ENCODE data around the gene PXDC1. TPM values are rescaled to one million over a fixed set of nuclear protein-coding genes. Genes with fewer than 3 reads are reported as not detected.
A peak's percentile ranks its signal among the peaks of the same experiment; 100 is the strongest.

Gene PXDC1
- total RNA-seq, 5 donors from 2014 or later (not counting 1 experiment from before 2014, with no cell fraction given), result 0.30 to 1.2 (median 0.41) TPM

DNA sequence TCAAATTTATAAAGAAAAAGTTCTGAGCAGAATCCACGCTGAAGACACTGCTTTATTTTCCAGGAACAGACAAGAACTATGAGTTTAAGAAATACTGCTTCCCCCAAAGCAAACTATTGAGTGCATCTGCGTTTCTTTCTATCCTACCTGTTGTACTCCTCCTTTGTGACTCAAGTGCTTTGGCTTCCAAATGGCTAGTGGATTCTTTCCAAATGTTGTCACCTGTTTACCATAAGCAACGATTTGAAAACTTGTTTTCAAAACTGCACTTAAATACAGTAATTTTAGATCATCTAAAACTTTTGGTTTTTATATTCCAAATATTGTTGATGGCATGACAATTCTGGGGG lies 9.5 kb downstream of the PXDC1 start:
- Histone ChIP-seq H3K27ac (ENCODE audit: low read length) (no peak overlapping the region), H3K9me3 (no peaks in the 10 kb centered on the region), H3K27me3 (replicated peaks in 1 of 2; ENCODE audit: control insufficient read depth in 2 of 2, extremely low read depth in 1 of 2, insufficient read depth in 2 of 2, low read length in 1 of 2) (peaks cover 0 to 24% of the 10 kb centered on the region in 2 experiments), H3K4me1 (ENCODE audit: control insufficient read depth in 1 of 2, extremely low read depth in 1 of 2, insufficient read depth in 2 of 2, low read length in 2 of 2) (peaks cover 0 to 11% of the 10 kb centered on the region in 2 experiments), H3K4me3 (ENCODE audit: control insufficient read depth in 1 of 2, extremely low read depth in 1 of 2, low read length in 1 of 2) (no peak overlapping the region), H3K36me3 (ENCODE audit: control insufficient read depth in 2 of 2, extremely low read depth in 1 of 2, insufficient read depth in 1 of 2, low read length in 1 of 2) (no peaks in the 10 kb centered on the region)
- peak overlapping the region in 2 of 3 donors; percentile 63 to 64 for H3K4me3 Mint-ChIP-seq
- ATAC-seq (replicated peaks in 1 of 4), result no peak
- no peaks in the 10 kb centered on the region for H3K36me3 Mint-ChIP-seq
- POLR2A ChIA-PET, result no interaction called here
- DNase-seq, result no peak
- no peak overlapping the region for H3K27ac Mint-ChIP-seq
- H3K9me3 Mint-ChIP-seq, result no peaks in the 10 kb centered on the region
- CTCF ChIA-PET, result interaction anchor here (0.5 to 1.9 kb wide), 5 partner anchors 11 to 327 kb away, joined by 3 to 13 read pairs (median 3); no protein-coding TSS in a partner anchor
- WGBS (ENCODE audit: insufficient coverage), result 62% methylated on average over 2 of the region's 3 CpGs
- H3K27me3 Mint-ChIP-seq, result peaks cover 14 to 18% of the 10 kb centered on the region in 2 donors
- H3K4me1 Mint-ChIP-seq, result peaks cover 14 to 18% (median 18%) of the 10 kb centered on the region in 3 donors

DNA sequence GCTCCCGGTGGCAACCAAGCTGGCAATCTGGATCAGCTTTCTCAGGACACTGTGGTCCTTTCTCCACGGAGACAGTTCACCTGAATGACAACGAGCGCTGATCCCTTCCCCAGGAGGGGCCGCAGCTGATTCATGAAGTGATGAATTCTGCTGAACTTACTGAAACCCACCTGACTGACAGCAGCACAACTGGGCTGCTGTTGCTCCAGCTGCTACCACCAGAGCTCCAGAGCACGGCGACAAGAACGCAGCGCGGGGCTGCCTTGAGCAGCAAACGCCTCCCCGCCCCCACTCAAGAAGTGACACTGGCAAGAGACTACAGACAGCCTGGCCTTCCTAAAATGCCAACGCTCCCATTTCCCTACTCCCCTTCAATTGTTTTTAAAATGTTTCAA lies 10.0 kb downstream of the PXDC1 start:
- ChIA-PET POLR2A (interaction anchor here in 1 of 2 donors (0.6 kb wide), 2 partner anchors 18 to 282 kb away, joined by 3 to 4 read pairs; no protein-coding TSS in a partner anchor), CTCF (interaction anchor here (0.5 to 1.9 kb wide), 7 partner anchors 10 to 327 kb away, joined by 3 to 13 read pairs (median 3); a partner anchor contains a TSS)
- Histone ChIP-seq H3K27ac (ENCODE audit: low read length) (no peak overlapping the region), H3K4me1 (ENCODE audit: control insufficient read depth in 1 of 2, extremely low read depth in 1 of 2, insufficient read depth in 2 of 2, low read length in 2 of 2) (peaks cover 0 to 11% of the 10 kb centered on the region in 2 experiments), H3K36me3 (ENCODE audit: control insufficient read depth in 2 of 2, extremely low read depth in 1 of 2, insufficient read depth in 1 of 2, low read length in 1 of 2) (no peaks in the 10 kb centered on the region), H3K27me3 (replicated peaks in 1 of 2; ENCODE audit: control insufficient read depth in 2 of 2, extremely low read depth in 1 of 2, insufficient read depth in 2 of 2, low read length in 1 of 2) (peaks cover 0 to 21% of the 10 kb centered on the region in 2 experiments), H3K4me3 (ENCODE audit: control insufficient read depth in 1 of 2, extremely low read depth in 1 of 2, low read length in 1 of 2) (no peak overlapping the region), H3K9me3 (no peaks in the 10 kb centered on the region)
- Mint-ChIP-seq H3K4me3 (no peak overlapping the region), H3K4me1 (peaks cover 14 to 18% (median 18%) of the 10 kb centered on the region in 3 donors), H3K36me3 (no peaks in the 10 kb centered on the region), H3K27ac (no peak overlapping the region), H3K9me3 (no peaks in the 10 kb centered on the region), H3K27me3 (peaks cover 14 to 19% of the 10 kb centered on the region in 2 donors)
- WGBS (ENCODE audit: insufficient coverage), result 96% methylated on average over 8 of the region's 13 CpGs
- DNase-seq (no peak), ATAC-seq (replicated peaks in 1 of 4) (no peak)

DNA sequence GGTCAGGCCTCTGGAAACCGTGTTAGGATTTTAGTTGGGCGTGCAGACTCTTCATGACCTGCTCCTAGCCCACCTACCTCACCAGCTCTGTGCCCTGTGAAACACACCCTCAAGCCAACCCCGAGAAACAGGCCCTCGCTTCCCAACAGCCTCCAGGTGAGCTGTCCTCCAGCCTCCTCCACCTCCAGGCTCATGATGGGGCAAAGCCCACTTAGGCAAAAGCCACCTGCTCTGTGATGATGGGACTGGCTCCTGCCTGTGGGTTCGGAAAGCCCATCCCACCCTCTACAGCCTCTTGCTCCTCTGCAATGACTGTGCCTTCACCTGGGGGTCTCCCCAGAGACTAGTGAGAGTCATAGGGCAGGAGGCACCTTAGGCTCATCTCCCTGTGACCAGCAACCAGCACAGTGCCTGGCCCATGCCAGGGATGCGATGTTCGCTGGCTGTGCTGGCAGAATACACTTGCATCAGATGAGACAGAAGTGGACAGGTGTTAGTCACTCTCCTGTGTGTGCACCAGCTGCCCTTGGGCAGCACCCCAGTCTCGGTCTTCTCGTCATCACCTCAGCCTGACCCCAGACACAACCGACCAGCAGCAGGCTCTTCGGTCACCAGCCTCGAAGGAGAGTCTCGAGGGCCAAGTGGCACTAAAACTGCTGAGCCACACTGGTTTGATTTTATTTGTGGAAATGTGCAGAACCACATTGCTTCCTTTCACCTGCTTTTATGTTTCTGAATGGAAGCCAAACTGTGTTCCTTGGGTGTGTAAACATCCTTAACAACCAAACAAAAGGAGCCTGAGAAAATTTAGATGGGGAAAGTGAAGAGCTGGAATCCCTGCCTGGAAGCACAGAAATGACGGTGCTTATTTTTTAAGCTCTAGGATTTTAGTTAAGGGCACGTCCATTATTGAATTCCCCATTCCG lies 10.7 kb downstream of the PXDC1 start:
- no peak for ATAC-seq (replicated peaks in 1 of 4)
- peaks cover 0 to 11% of the 10 kb centered on the region in 2 experiments for H3K4me1 ChIP-seq (ENCODE audit: control insufficient read depth in 1 of 2, extremely low read depth in 1 of 2, insufficient read depth in 2 of 2, low read length in 2 of 2)
- H3K27me3 ChIP-seq (replicated peaks in 1 of 2; ENCODE audit: control insufficient read depth in 2 of 2, extremely low read depth in 1 of 2, insufficient read depth in 2 of 2, low read length in 1 of 2), result peaks cover 0 to 21% of the 10 kb centered on the region in 2 experiments
- Mint-ChIP-seq H3K36me3 (no peaks in the 10 kb centered on the region), H3K27ac (no peak overlapping the region), H3K9me3 (no peaks in the 10 kb centered on the region), H3K4me1 (peaks cover 13 to 15% (median 13%) of the 10 kb centered on the region in 3 donors), H3K4me3 (no peak overlapping the region), H3K27me3 (peaks cover 16% of the 10 kb centered on the region in 2 donors)
- H3K27ac ChIP-seq (ENCODE audit: low read length), result no peak overlapping the region
- WGBS (ENCODE audit: insufficient coverage), result 81% methylated on average over 11 of the region's 16 CpGs
- H3K9me3 ChIP-seq, result no peaks in the 10 kb centered on the region
- DNase-seq, result no peak
- no peak overlapping the region for H3K4me3 ChIP-seq (ENCODE audit: control insufficient read depth in 1 of 2, extremely low read depth in 1 of 2, low read length in 1 of 2)
- H3K36me3 ChIP-seq (ENCODE audit: control insufficient read depth in 2 of 2, extremely low read depth in 1 of 2, insufficient read depth in 1 of 2, low read length in 1 of 2), result no peaks in the 10 kb centered on the region
- POLR2A ChIA-PET, result interaction anchor here in 1 of 2 donors (0.6 kb wide), 2 partner anchors 19 to 283 kb away, joined by 3 to 4 read pairs; no protein-coding TSS in a partner anchor
- CTCF ChIA-PET, result interaction anchor here (0.7 to 1.9 kb wide), 7 partner anchors 9 to 280 kb away, joined by 3 to 13 read pairs (median 3); a partner anchor contains a TSS

DNA sequence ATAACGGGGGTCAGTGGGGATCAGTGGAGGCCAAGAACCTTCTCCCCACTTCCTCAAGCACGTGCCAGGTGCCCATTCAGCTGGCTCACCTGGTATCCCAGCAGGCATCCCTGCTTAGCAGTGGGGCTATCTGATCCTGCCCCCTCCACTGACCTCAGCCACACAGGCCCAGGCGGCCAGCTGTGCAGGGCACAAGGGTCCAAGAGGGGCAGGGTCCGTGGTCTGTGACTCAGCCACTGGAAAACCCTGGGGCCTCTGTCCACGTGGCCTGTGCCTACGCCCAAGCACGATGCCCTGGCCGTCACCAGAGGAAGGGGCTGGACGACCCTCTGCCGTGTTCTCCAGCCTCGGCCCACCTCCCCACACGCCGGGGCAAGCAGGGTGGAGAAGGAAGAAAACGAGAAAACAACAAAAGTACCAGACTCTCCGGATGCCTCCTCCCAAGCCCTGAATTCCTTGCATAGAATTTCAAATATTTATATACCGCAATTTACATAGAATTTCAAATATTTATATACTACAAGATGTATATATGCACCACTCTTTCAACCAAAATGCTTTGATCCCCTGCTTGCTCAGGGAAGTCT lies 12.1 kb downstream of the PXDC1 start:
- Mint-ChIP-seq H3K27ac (no peak overlapping the region), H3K4me1 (peaks cover 13% of the 10 kb centered on the region in 3 donors), H3K36me3 (no peaks in the 10 kb centered on the region), H3K4me3 (no peak overlapping the region), H3K27me3 (peaks cover 14 to 23% of the 10 kb centered on the region in 2 donors), H3K9me3 (no peaks in the 10 kb centered on the region)
- ATAC-seq (replicated peaks in 1 of 4) (no peak), DNase-seq (no peak)
- ChIA-PET POLR2A (no interaction called here), CTCF (interaction anchor here in 1 of 2 donors (0.6 kb wide), 1 partner anchor 127 kb away, joined by 3 read pairs; no protein-coding TSS in a partner anchor)
- Histone ChIP-seq H3K27me3 (replicated peaks in 1 of 2; ENCODE audit: control insufficient read depth in 2 of 2, extremely low read depth in 1 of 2, insufficient read depth in 2 of 2, low read length in 1 of 2) (peaks cover 0 to 18% of the 10 kb centered on the region in 2 experiments), H3K27ac (ENCODE audit: low read length) (no peak overlapping the region), H3K4me1 (ENCODE audit: control insufficient read depth in 1 of 2, extremely low read depth in 1 of 2, insufficient read depth in 2 of 2, low read length in 2 of 2) (peaks cover 0 to 11% of the 10 kb centered on the region in 2 experiments), H3K36me3 (ENCODE audit: control insufficient read depth in 2 of 2, extremely low read depth in 1 of 2, insufficient read depth in 1 of 2, low read length in 1 of 2) (no peaks in the 10 kb centered on the region), H3K9me3 (no peaks in the 10 kb centered on the region), H3K4me3 (ENCODE audit: control insufficient read depth in 1 of 2, extremely low read depth in 1 of 2, low read length in 1 of 2) (no peak overlapping the region)
- WGBS (ENCODE audit: insufficient coverage), result 72% methylated on average over 8 of the region's 16 CpGs

DNA sequence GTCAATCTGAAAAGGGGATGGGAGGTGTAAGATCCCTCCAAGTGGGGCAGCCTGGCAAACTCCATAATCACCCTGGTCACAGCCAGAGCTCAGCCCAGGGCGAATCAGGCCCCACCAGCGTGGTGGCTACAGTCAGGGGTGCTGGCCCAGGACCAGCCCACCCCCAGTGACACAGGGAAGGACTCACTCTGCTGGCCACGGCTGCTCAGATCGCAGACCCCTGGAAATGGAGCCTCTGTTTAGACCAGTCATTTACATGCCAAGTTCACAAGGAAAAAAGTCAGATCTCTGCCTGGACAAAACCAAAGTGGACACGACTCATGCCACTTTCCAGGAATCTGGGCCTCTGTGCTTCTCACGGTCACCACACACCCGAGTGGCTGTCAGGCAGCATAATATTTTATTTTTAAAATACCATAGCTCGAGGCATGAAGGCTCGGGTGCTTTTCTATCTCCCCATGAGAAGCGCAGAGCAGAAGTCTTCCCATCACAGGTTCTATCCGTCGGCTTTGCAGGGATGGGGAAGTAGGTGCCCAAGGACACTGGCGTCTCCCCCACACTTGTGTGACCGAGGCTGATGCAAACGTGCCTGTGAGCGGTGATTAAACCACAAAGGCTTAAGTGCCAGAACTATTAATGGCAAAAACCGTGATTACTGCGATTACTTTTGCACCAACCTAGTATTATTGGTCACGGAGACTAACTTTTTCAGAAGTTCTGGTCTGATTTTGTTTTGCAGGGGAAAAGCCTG lies 13.0 kb downstream of the PXDC1 start:
- H3K4me3 ChIP-seq (ENCODE audit: control insufficient read depth in 1 of 2, extremely low read depth in 1 of 2, low read length in 1 of 2), result no peak overlapping the region
- 82% methylated on average over 9 of the region's 19 CpGs for WGBS (ENCODE audit: insufficient coverage)
- H3K9me3 Mint-ChIP-seq, result no peaks in the 10 kb centered on the region
- H3K4me1 ChIP-seq (ENCODE audit: control insufficient read depth in 1 of 2, extremely low read depth in 1 of 2, insufficient read depth in 2 of 2, low read length in 2 of 2), result peaks cover 0 to 11% of the 10 kb centered on the region in 2 experiments
- ATAC-seq (replicated peaks in 1 of 4), result no peak
- no peak overlapping the region for H3K27ac Mint-ChIP-seq
- H3K4me3 Mint-ChIP-seq, result no peak overlapping the region
- H3K4me1 Mint-ChIP-seq, result peaks cover 13% of the 10 kb centered on the region in 3 donors
- H3K36me3 ChIP-seq (ENCODE audit: control insufficient read depth in 2 of 2, extremely low read depth in 1 of 2, insufficient read depth in 1 of 2, low read length in 1 of 2), result no peaks in the 10 kb centered on the region
- H3K27ac ChIP-seq (ENCODE audit: low read length), result no peak overlapping the region
- H3K9me3 ChIP-seq, result no peaks in the 10 kb centered on the region
- peaks cover 0 to 26% of the 10 kb centered on the region in 2 experiments for H3K27me3 ChIP-seq (replicated peaks in 1 of 2; ENCODE audit: control insufficient read depth in 2 of 2, extremely low read depth in 1 of 2, insufficient read depth in 2 of 2, low read length in 1 of 2)
- DNase-seq, result no peak
- H3K27me3 Mint-ChIP-seq, result peaks cover 18 to 30% of the 10 kb centered on the region in 2 donors
- CTCF ChIA-PET, result no interaction called here
- no peaks in the 10 kb centered on the region for H3K36me3 Mint-ChIP-seq
- POLR2A ChIA-PET, result no interaction called here

DNA sequence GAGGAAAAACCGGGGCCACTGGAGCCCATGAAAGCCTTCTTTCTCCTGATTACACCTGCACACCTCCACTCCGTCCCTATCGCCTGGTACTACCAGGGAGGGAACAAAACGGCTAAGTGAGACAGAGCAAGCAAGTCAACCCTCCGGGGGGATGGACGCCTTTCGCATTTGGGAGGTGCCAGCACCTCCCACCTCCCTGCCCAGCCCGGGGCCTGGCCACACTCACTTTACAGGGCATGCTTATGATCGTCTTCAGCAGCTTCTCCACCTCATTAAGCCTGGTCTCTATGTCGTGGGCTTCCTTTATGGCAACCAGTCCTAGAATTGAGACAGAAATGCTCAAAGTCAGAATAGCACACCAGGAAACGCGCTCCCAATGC lies 13.7 kb downstream of the PXDC1 start:
- 88% methylated on average over 11 of the region's 12 CpGs for WGBS (ENCODE audit: insufficient coverage)
- Histone ChIP-seq H3K27ac (ENCODE audit: low read length) (no peak overlapping the region), H3K36me3 (ENCODE audit: control insufficient read depth in 2 of 2, extremely low read depth in 1 of 2, insufficient read depth in 1 of 2, low read length in 1 of 2) (no peaks in the 10 kb centered on the region), H3K27me3 (replicated peaks in 1 of 2; ENCODE audit: control insufficient read depth in 2 of 2, extremely low read depth in 1 of 2, insufficient read depth in 2 of 2, low read length in 1 of 2) (peaks cover 0 to 33% of the 10 kb centered on the region in 2 experiments), H3K9me3 (no peaks in the 10 kb centered on the region), H3K4me1 (ENCODE audit: control insufficient read depth in 1 of 2, extremely low read depth in 1 of 2, insufficient read depth in 2 of 2, low read length in 2 of 2) (peaks cover 0 to 7% of the 10 kb centered on the region in 2 experiments), H3K4me3 (ENCODE audit: control insufficient read depth in 1 of 2, extremely low read depth in 1 of 2, low read length in 1 of 2) (no peak overlapping the region)
- Mint-ChIP-seq H3K27ac (no peak overlapping the region), H3K27me3 (peaks cover 19 to 31% of the 10 kb centered on the region in 2 donors), H3K4me1 (peaks cover 8 to 10% (median 9%) of the 10 kb centered on the region in 3 donors), H3K9me3 (no peaks in the 10 kb centered on the region), H3K4me3 (no peak overlapping the region), H3K36me3 (no peaks in the 10 kb centered on the region)
- POLR2A ChIA-PET, result no interaction called here
- ATAC-seq (replicated peaks in 1 of 4), result no peak
- no peak for DNase-seq
- CTCF ChIA-PET, result interaction anchor here in 1 of 2 donors (0.5 kb wide), 1 partner anchor 227 kb away, joined by 3 read pairs; no protein-coding TSS in a partner anchor

Measured in T-cell (primary cell).